ENCODE data around the gene RNF227.

- TF ChIP-seq, protein P1, sequence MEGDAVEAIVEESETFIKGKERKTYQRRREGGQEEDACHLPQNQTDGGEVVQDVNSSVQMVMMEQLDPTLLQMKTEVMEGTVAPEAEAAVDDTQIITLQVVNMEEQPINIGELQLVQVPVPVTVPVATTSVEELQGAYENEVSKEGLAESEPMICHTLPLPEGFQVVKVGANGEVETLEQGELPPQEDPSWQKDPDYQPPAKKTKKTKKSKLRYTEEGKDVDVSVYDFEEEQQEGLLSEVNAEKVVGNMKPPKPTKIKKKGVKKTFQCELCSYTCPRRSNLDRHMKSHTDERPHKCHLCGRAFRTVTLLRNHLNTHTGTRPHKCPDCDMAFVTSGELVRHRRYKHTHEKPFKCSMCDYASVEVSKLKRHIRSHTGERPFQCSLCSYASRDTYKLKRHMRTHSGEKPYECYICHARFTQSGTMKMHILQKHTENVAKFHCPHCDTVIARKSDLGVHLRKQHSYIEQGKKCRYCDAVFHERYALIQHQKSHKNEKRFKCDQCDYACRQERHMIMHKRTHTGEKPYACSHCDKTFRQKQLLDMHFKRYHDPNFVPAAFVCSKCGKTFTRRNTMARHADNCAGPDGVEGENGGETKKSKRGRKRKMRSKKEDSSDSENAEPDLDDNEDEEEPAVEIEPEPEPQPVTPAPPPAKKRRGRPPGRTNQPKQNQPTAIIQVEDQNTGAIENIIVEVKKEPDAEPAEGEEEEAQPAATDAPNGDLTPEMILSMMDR (IDR thresholded peaks at IDR 0.05; ENCODE audit: control extremely low read depth in 1 of 3, insufficient read depth in 1 of 3, low read depth in 1 of 3, low read length in 3 of 3), result no peak
- TF ChIP-seq RBBP5 (IDR thresholded peaks at IDR 0.05; ENCODE audit: borderline replicate concordance, low read depth, low read length) (no peak), BACH1 (IDR thresholded peaks at IDR 0.05; ENCODE audit: low read length) (no peak), CBX5 (IDR thresholded peaks at IDR 0.05; ENCODE audit: low read depth, low read length) (no peak), CEBPB (IDR thresholded peaks at IDR 0.05; ENCODE audit: low read depth, low read length) (no peak), RNF2 (IDR thresholded peaks at IDR 0.05; ENCODE audit: borderline replicate concordance, low read depth, low read length, missing control alignments, poor library complexity, severe bottlenecking) (no peak), CREB1 (IDR thresholded peaks at IDR 0.05) (no peak), TAF1 (IDR thresholded peaks at IDR 0.05; ENCODE audit: low read depth, low read length) (no peak), POLR2AphosphoS5 (IDR thresholded peaks at IDR 0.05; ENCODE audit: low read depth, low read length) (no peak), SIN3A (conservative IDR thresholded peaks at IDR 0.05 in 1 of 2, IDR thresholded peaks at IDR 0.05 in 1 of 2; ENCODE audit: low read depth in 1 of 2, low read length in 2 of 2) (no peak)
- TF ChIP-seq, protein P2, sequence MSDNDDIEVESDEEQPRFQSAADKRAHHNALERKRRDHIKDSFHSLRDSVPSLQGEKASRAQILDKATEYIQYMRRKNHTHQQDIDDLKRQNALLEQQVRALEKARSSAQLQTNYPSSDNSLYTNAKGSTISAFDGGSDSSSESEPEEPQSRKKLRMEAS (IDR thresholded peaks at IDR 0.05), result no peak
- TF ChIP-seq, protein P3, sequence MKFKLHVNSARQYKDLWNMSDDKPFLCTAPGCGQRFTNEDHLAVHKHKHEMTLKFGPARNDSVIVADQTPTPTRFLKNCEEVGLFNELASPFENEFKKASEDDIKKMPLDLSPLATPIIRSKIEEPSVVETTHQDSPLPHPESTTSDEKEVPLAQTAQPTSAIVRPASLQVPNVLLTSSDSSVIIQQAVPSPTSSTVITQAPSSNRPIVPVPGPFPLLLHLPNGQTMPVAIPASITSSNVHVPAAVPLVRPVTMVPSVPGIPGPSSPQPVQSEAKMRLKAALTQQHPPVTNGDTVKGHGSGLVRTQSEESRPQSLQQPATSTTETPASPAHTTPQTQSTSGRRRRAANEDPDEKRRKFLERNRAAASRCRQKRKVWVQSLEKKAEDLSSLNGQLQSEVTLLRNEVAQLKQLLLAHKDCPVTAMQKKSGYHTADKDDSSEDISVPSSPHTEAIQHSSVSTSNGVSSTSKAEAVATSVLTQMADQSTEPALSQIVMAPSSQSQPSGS (IDR thresholded peaks at IDR 0.05; ENCODE audit: low read length), result no peak
- TF ChIP-seq, protein P4, sequence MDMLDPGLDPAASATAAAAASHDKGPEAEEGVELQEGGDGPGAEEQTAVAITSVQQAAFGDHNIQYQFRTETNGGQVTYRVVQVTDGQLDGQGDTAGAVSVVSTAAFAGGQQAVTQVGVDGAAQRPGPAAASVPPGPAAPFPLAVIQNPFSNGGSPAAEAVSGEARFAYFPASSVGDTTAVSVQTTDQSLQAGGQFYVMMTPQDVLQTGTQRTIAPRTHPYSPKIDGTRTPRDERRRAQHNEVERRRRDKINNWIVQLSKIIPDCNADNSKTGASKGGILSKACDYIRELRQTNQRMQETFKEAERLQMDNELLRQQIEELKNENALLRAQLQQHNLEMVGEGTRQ (IDR thresholded peaks at IDR 0.05; ENCODE audit: low read length), result no peak
Measured at GRCh38 chr17:7909089-7909488, 7.0 kb downstream of the RNF227 start.

All from H1 (cell line).